Stomach (tissue), 9 donors: ENCODE results near the gene CD101. TPM values are rescaled to one million over a fixed set of nuclear protein-coding genes. Genes with fewer than 3 reads are reported as not detected.

ENCODE experiments used
- DNase-seq, 2 donors: peaks; one replicate each; pipeline versions ENCODE4 v3.0.0 to v3.0.0-alpha.2; 2013 to 2019
- H3K27ac ChIP-seq, 5 donors: fragments of 200-600 bp in 4 of 5; sonication (generic) in 4 of 5; one replicate each; pipeline ENCODE4 v1.5.1; 2013 to 2019; ENCODE audit warnings: mild to moderate bottlenecking in 1 of 5, moderate library complexity in 1 of 5
- H3K27me3 ChIP-seq, 3 donors: fragments of 200-600 bp; sonication (generic); one replicate each; pipeline ENCODE4 v1.5.1; 2017 to 2019; ENCODE audit warnings: mixed run types in 1 of 3
- H3K36me3 ChIP-seq, 4 donors: fragments of 200-600 bp; sonication (generic); 1 replicate in 3 of 4; 2 replicates in 1 of 4; pipeline ENCODE4 v1.5.1; 2016 to 2019
- H3K4me1 ChIP-seq, 4 donors: fragments of 200-600 bp; sonication (generic); one replicate each; pipeline ENCODE4 v1.5.1; 2016 to 2019
- H3K4me3 ChIP-seq, 4 donors: fragments of 200-600 bp; sonication (generic) in 3 of 4; one replicate each; pipeline ENCODE4 v1.5.1; 2016 to 2019; ENCODE audit warnings: mild to moderate bottlenecking in 1 of 4
- H3K9me3 ChIP-seq, 4 donors: fragments of 200-600 bp; sonication (generic); one replicate each; pipeline ENCODE4 v1.5.1; 2016 to 2019
- CTCF ChIP-seq, 7 experiments: fragments of 450-650 bp in 4 of 7; fragments of 200-600 bp in 3 of 7; sonication (generic) in 3 of 7; IDR thresholded peaks; one replicate each; pipeline ENCODE4 v1.5.1; 2016 to 2019; ENCODE audit warnings: antibody characterized with exemption in 7 of 7, control low read depth in 2 of 7, mild to moderate bottlenecking in 1 of 7
- EP300 ChIP-seq: sonication (generic); formaldehyde crosslinking; IDR thresholded peaks from one replicate; pipeline ENCODE4 v1.6.1; 2017; ENCODE audit warnings: antibody characterized with exemption
- POLR2A ChIP-seq, 4 donors: fragments of 450-650 bp; IDR thresholded peaks; one replicate each; pipeline ENCODE4 v1.6.1; 2016; ENCODE audit warnings: antibody characterized with exemption in 4 of 4, control low read depth in 2 of 4, mild to moderate bottlenecking in 1 of 4, moderate library complexity in 1 of 4
- POLR2AphosphoS5 ChIP-seq, 3 donors: sonication (generic); formaldehyde crosslinking; IDR thresholded peaks; one replicate each; pipeline ENCODE4 v1.6.1; 2016; ENCODE audit warnings: antibody characterized with exemption in 3 of 3
- WGBS, 5 donors: extraction: QIAGEN DNeasy Blood & Tissue Kit in 3 of 5; methylation state at CpG; one replicate each; pipeline versions ENCODE4 v1.1.5 to v1.1.7; 2013 to 2018; 5-methylcytosine and 5-hydroxymethylcytosine counted together
- intact Hi-C: fragments of 100-400 bp; cut with DNase I; formaldehyde crosslinking; loops from one replicate; pipeline ENCODE4 v1.15.1; 2023; ENCODE audit warnings: low total_unique reads
- polyA plus RNA-seq, 3 donors: library from polyadenylated mRNA; stranded (reverse); fragments of 200-250 nt; gene quantifications; one replicate each; pipeline ENCODE4 v1.2.3, GENCODE V29; 2013
- total RNA-seq, 5 donors: library from RNA; depleted of rRNA; stranded (reverse); fragments of >200 nt; gene quantifications; one replicate each; pipeline versions ENCODE4 v1.1.0 to v1.2.3, GENCODE V29; 2014 to 2016
- donor health status: healthy with polysubstance abuse.
- donor health status: Bipolar disorder and iron deficiency.
- donor health status: healthy.

CD101 gene
- total and polyA plus RNA-seq, 8 donors, result 0.45 to 8.8 (median 1.8) TPM; not detected in 2

GRCh38 chr1:117047271-117047670 lies 45.7 kb downstream of the CD101 start:
- 91 to 98% (median 94%) methylated on average over 2 of the region's 2 CpGs for WGBS, 5 donors

GRCh38 chr1:117049857-117050256 lies 48.3 kb downstream of the CD101 start:
- Histone ChIP-seq H3K27me3 (no peaks in the 10 kb centered on the region), H3K4me3 (no peak overlapping the region), H3K4me1 (peaks cover 0 to 19% (median 6%) of the 10 kb centered on the region in 4 donors), H3K9me3 (no peaks in the 10 kb centered on the region), H3K36me3 (no peaks in the 10 kb centered on the region), H3K27ac (peak overlapping the region in 1 of 5 donors; percentile 36)
- intact Hi-C loops, result loop anchor here (5.0 to 10.0 kb wide), 2 partner anchors 313 to 475 kb away; partner anchors contain the start of gene CD58
- no peak for TF ChIP-seq CTCF (IDR thresholded peaks at IDR 0.05)
- TF ChIP-seq POLR2AphosphoS5 (IDR thresholded peaks at IDR 0.05), result no peak
- TF ChIP-seq POLR2A (IDR thresholded peaks at IDR 0.05), result no peak
- no peak for TF ChIP-seq EP300
- no peak for DNase-seq
- WGBS, 5 donors, result 88 to 95% (median 91%) methylated on average over 5 of the region's 5 CpGs

More at GRCh38 chr1:117047271-117047670, 45.7 kb downstream of the CD101 start:
- no peak for DNase-seq
- Histone ChIP-seq H3K9me3 (no peaks in the 10 kb centered on the region), H3K27ac (no peak overlapping the region), H3K36me3 (no peaks in the 10 kb centered on the region), H3K27me3 (no peaks in the 10 kb centered on the region), H3K4me3 (no peak overlapping the region), H3K4me1 (peaks cover 0 to 19% (median 6%) of the 10 kb centered on the region in 4 donors)
- intact Hi-C loops, result no loop called here
- TF ChIP-seq CTCF (IDR thresholded peaks at IDR 0.05) (no peak), POLR2AphosphoS5 (IDR thresholded peaks at IDR 0.05) (no peak)

- WGBS, 5 donors, result 8 to 23% (median 16%) methylated on average over 8 of the region's 8 CpGs
- DNase-seq, result peak; percentile 56 to 71
- peak overlapping the region; percentile 9 to 24 (median 19) for H3K4me3 ChIP-seq
These were observed 49.9 kb downstream of the CD101 start for GRCh38 chr1:117051224-117052064.

GRCh38 chr1:117054068-117054467 lies 52.5 kb downstream of the CD101 start:
- TF ChIP-seq EP300, result no peak
- no peak for TF ChIP-seq POLR2AphosphoS5 (IDR thresholded peaks at IDR 0.05)
- no peak for TF ChIP-seq POLR2A (IDR thresholded peaks at IDR 0.05)
- no peak for TF ChIP-seq CTCF (IDR thresholded peaks at IDR 0.05)
- no peak overlapping the region for H3K27ac ChIP-seq
- H3K36me3 ChIP-seq, result no peaks in the 10 kb centered on the region
- H3K9me3 ChIP-seq, result no peaks in the 10 kb centered on the region
- H3K4me1 ChIP-seq, result peaks cover 0 to 23% (median 13%) of the 10 kb centered on the region in 4 donors
- no peak for DNase-seq
- intact Hi-C loops, result loop anchor here (5.0 to 10.0 kb wide), 2 partner anchors 317 to 479 kb away; partner anchors contain the start of gene CD58
- H3K4me3 ChIP-seq, result no peak overlapping the region
- no peaks in the 10 kb centered on the region for H3K27me3 ChIP-seq

More at GRCh38 chr1:117051224-117052064, 49.9 kb downstream of the CD101 start:
- Histone ChIP-seq H3K27me3 (no peaks in the 10 kb centered on the region), H3K36me3 (no peaks in the 10 kb centered on the region), H3K4me1 (peaks cover 0 to 19% (median 6%) of the 10 kb centered on the region in 4 donors), H3K27ac (peak overlapping the region in 4 of 5 donors; percentile 20 to 74 (median 60)), H3K9me3 (no peaks in the 10 kb centered on the region)
- no peak for TF ChIP-seq POLR2A (IDR thresholded peaks at IDR 0.05)
- intact Hi-C loops, result loop anchor here (5.0 to 10.0 kb wide), 2 partner anchors 314 to 477 kb away; partner anchors contain the start of gene CD58
